HG03025 (cell line): ENCODE measurements around the gene SEC16A.
A peak's percentile ranks its signal among the peaks of the same experiment; 100 is the strongest.

Experiments
- ATAC-seq: cut with Tn5 transposase; IDR thresholded peaks from one replicate; pipeline ENCODE4 v1.9.1; 2021; ENCODE audit warnings: mild to moderate bottlenecking, moderate library complexity; ENCODE audit not compliant: unreplicated experiment, low FRiP score

Gene SEC16A

GRCh38 chr9:136482793-136483588 is at the start of gene SEC16A:
SEC16A (minus strand) TSS chr9:136483040; CDS start chr9:136477615, 5,425 bp downstream.
- peak; percentile 46 for ATAC-seq

GRCh38 chr9:136531904-136532798 is 49.3 kb upstream of the SEC16A start:
- ATAC-seq, result no peak

GRCh38 chr9:136531186-136531903 is 48.5 kb upstream of the SEC16A start:
- no peak for ATAC-seq

- ATAC-seq, result no peak
These were observed 47.7 kb upstream of the SEC16A start for GRCh38 chr9:136530461-136531089.

- no peak for ATAC-seq
These were observed 46.9 kb upstream of the SEC16A start for GRCh38 chr9:136529516-136530460.

- ATAC-seq, result no peak
These were observed 46.0 kb upstream of the SEC16A start for GRCh38 chr9:136528716-136529341.

DNA sequence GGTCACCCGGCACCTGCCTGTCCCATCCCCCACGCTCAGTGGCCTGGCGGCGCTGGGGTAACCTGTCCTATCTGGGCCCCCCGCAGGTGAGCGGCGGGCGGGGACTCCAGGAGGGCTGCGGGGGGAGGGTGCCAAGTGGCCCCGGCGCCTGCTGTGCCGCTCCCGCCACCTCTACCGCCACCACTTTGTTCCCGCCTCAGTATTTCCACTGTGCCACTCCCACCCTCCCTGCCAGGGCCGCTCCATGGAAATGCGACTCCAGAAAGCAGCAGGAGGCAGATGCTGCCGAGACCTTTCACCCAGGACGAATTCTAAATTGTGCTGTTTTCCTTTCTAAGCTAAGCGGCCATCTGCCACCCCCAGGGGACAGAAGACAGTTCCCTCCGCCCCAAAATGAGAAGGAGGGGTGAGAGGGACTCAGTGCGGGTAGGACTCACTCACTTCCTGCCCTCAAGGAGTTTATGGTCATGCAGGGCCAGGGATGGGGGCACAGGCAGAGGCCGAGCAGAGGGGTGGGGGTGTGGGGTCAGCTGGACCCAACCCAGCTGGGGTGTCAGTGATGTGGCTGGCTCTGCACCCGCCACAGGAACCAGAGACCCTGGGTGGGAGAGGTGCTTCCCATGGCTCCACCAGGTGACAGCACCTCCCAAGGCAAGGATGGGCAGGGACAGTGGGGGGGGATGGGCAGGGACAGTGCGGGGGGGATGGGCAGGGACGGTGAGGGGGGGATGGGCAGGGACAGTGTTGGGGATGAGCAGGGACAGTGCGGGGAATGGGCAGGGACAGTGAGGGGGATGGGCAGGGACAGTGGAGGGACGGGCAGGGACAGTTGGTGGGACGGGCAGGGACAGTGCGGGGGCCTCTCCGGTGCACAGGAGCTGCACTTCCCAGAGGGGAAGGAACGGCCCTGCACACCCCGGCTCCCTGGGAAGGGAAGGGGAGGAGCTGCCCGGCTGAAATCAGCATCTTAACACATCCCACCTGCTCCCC is 45.2 kb upstream of the SEC16A start:
- no peak for ATAC-seq

DNA sequence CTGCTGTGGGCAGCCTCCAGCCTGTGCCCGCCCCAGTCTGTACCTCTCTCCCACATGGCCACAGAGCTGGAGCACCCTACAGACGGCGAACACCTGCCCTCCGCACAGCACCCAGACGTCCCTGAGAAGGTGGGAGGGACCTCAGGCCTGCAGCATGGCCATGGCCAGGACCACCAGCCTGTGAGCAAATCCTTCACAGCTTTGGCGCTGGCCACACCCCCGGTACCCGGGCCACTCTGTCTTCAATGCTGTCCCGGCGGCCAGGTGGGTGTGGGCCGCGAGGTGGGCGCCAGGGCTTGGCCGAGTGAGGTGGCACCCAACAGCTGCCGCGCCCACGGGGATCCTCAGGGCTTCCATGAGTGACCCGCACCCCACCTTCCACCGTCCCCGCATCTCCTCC is 44.3 kb upstream of the SEC16A start:
- ATAC-seq, result no peak

DNA sequence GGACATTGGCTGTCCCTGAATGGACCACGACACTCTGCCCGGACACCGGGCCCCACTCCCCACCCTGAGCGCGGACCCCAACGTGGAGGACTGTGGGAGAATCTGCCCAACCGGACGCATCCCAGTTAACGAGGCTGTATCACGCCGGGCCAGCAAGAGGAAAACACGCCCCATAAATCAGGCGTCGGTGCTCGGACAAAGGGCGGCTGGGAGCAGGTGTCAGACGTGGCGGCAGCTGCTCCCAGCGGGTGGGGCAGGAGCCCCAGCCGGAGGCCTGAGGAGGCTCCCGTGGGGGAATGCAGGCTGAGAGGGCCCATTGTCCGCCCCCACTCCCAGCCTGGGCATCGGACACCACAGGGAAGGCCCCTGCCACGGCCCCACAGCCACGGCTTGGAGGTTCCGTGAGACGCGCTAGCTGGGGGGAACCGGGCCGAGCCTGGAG is 43.8 kb upstream of the SEC16A start:
- no peak for ATAC-seq

GRCh38 chr9:136525841-136526499 is 43.1 kb upstream of the SEC16A start:
- ATAC-seq, result no peak

- ATAC-seq, result no peak
These were observed 42.4 kb upstream of the SEC16A start for GRCh38 chr9:136525207-136525606.

DNA sequence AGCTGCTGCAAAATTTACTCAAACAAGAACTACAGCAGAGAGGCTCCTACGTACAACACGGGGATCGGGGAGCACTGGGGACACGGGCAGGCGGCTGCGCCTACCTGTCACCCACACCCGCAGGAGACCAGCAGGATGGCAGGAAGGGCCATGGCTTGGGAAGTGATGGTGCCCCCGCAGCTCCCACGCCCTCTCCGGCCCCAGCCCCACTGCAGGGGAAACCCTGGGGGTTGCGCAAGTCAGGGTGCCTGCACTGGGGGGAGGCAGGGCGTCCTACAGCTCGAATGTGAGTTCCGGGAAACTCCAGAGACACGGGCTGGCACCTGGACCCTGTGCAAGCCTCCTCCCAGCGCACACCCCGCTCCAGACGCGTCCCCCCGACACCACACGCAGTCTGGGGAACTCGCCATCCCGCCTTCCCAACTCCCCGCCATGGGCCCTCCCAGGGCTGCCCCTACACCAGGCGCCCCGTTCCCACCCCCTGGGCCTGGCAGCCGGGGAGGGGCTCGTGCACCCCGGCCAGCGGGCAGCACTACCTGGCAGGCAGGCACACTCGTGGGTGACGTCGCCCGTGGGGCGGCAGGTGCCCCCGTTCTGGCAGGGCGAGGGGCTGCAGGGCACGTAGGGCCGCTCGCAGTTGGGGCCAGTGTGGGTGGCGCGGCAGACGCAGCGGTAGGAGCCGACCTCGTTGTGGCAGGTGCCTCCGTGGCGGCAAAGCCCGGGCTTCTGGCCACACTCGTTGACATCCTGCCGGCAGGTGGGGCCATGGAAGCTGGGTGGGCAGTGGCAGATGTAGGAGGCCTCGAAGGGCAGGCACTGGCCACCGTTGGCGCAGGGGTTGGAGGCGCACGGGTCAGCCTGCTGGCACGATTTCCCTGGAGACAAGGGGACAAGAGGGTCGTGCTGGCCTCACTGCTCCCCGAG is 39.7 kb upstream of the SEC16A start:
- ATAC-seq, result no peak

DNA sequence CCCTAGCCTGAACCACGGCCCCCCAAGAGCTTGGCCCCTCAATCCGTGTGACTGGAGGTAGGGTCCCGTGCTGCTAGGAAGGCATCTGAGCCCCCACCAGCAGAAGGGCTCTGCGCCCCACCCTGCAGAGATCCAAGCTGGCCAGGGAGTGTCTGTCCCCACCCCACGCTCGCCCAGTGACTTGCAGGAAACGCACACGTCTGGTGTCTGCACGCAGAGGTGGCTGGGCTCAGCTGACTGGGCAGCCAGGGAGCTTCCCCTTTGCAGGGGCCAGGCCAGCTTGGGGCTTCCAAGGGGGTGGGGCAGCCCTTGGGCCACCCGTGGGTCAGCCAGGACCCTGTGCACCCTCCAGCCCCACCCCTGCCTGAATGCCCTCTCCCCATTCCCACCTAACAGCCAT is 38.7 kb upstream of the SEC16A start:
- ATAC-seq, result no peak

GRCh38 chr9:136520053-136520540 is 37.3 kb upstream of the SEC16A start:
- no peak for ATAC-seq

- ATAC-seq, result no peak
These were observed 36.6 kb upstream of the SEC16A start for GRCh38 chr9:136519263-136520052.
